Naive thymus-derived CD4-positive, alpha-beta T cell (primary cell): ENCODE data around the gene LIPE. TPM values are rescaled to one million over a fixed set of nuclear protein-coding genes. Genes with fewer than 3 reads are reported as not detected.

Experiments used
- ATAC-seq: fragments of 150-1000 bp; cut with Tn5 transposase; 2 replicates; pipeline ENCODE4 v1.10.0; 2021; ENCODE audit warnings: mild to moderate bottlenecking, moderate library complexity
- CTCF ChIA-PET: fragments of 350-600 bp; sonication (Branson Sonifier 250); formaldehyde crosslinking; loops from one replicate; lab custom pipeline; 2021; ENCODE audit warnings: antibody characterized with exemption; lab: Charles Lee
- POLR2A ChIA-PET: fragments of 350-600 bp; sonication (Branson Sonifier 250); formaldehyde crosslinking; loops from one replicate; lab custom pipeline; 2021; ENCODE audit warnings: antibody characterized with exemption, inconsistent platforms; lab: Charles Lee
- DNase-seq, 9 donors: peaks; one replicate each; pipeline versions ENCODE4 v3.0.0 to v3.0.0-alpha.2; 2020 to 2022; ENCODE audit warnings: mixed read lengths in 1 of 9
- H3K27ac ChIP-seq: one replicate; pipeline ENCODE4 v1.7.0; 2013; ENCODE audit warnings: mild to moderate bottlenecking, low read depth, low read length, moderate library complexity
- H3K27me3 ChIP-seq, 2 donors: one replicate each; pipeline ENCODE4 v1.7.0; 2013; ENCODE audit warnings: low read length in 2 of 2, mild to moderate bottlenecking in 2 of 2, moderate library complexity in 2 of 2; ENCODE audit not compliant: control insufficient read depth in 2 of 2, insufficient read depth in 2 of 2
- H3K36me3 ChIP-seq, 3 experiments: 1 replicate in 2 of 3; 2 replicates in 1 of 3; pipeline ENCODE4 v1.7.0; 2013; ENCODE audit warnings: low read length in 3 of 3, mild to moderate bottlenecking in 3 of 3, moderate library complexity in 1 of 3; ENCODE audit not compliant: insufficient read depth in 3 of 3, control insufficient read depth in 2 of 3
- H3K4me1 ChIP-seq, 2 donors: one replicate each; pipeline ENCODE4 v1.7.0; 2013; ENCODE audit warnings: low read length in 2 of 2, mild to moderate bottlenecking in 2 of 2, moderate library complexity in 1 of 2; ENCODE audit not compliant: control insufficient read depth in 2 of 2, insufficient read depth in 2 of 2
- H3K4me3 ChIP-seq: 2 replicates; pipeline ENCODE4 v1.7.0; 2013; ENCODE audit warnings: mild to moderate bottlenecking, low read length
- H3K9me3 ChIP-seq, 3 experiments: 1 replicate in 2 of 3; 2 replicates in 1 of 3; pipeline ENCODE4 v1.7.0; 2013; ENCODE audit warnings: low read length in 3 of 3; ENCODE audit not compliant: control insufficient read depth in 2 of 3
- H3K27ac Mint-ChIP-seq, 9 donors: one replicate each; pipeline ENCODE4 v1.8.0; 2020 to 2022; ENCODE audit warnings: mixed read lengths in 9 of 9, mild to moderate bottlenecking in 8 of 9, moderate library complexity in 5 of 9, inconsistent platforms in 2 of 9
- H3K27me3 Mint-ChIP-seq, 5 donors: one replicate each; pipeline ENCODE4 v1.8.0; 2021 to 2022; ENCODE audit warnings: mixed read lengths in 5 of 5, mild to moderate bottlenecking in 1 of 5
- H3K36me3 Mint-ChIP-seq, 5 donors: one replicate each; pipeline ENCODE4 v1.8.0; 2020 to 2022; ENCODE audit warnings: mixed read lengths in 5 of 5, mild to moderate bottlenecking in 3 of 5, inconsistent platforms in 1 of 5
- H3K4me1 Mint-ChIP-seq, 7 donors: one replicate each; pipeline ENCODE4 v1.8.0; 2020 to 2022; ENCODE audit warnings: mixed read lengths in 7 of 7, mild to moderate bottlenecking in 3 of 7, inconsistent platforms in 1 of 7
- H3K4me3 Mint-ChIP-seq, 10 donors: one replicate each; pipeline ENCODE4 v1.8.0; 2020 to 2022; ENCODE audit warnings: mild to moderate bottlenecking in 10 of 10, mixed read lengths in 10 of 10, moderate library complexity in 6 of 10, inconsistent platforms in 2 of 10
- H3K9me3 Mint-ChIP-seq, 11 donors: one replicate each; pipeline ENCODE4 v1.8.0; 2020 to 2022; ENCODE audit warnings: mixed read lengths in 11 of 11, mild to moderate bottlenecking in 4 of 11, inconsistent platforms in 1 of 11, moderate library complexity in 1 of 11
- intact Hi-C, 2 donors: fragments of 100-400 bp; cut with micrococcal nuclease; formaldehyde crosslinking; loops; one replicate each; pipeline ENCODE4 v1.15.1; 2023
- polyA plus RNA-seq, 2 donors: library from polyadenylated mRNA; unstranded; fragments of 300-500 nt; fragmentation: Illumina TruSeq; gene quantifications; one replicate each; pipeline ENCODE4 v1.2.3, GENCODE V29; 2021
- total RNA-seq, 6 experiments: library from RNA in 5 of 6; stranded (reverse) in 5 of 6; gene quantifications; 1 replicate in 5 of 6; 2 replicates in 1 of 6; pipeline ENCODE4 v1.2.3 and lab custom pipeline; 2021 to 2026

The LIPE gene
- total and polyA plus RNA-seq, 7 experiments from 2014 or later: 7.0 to 35.4 (median 20.0) TPM

- intact Hi-C loops: loop anchor here (5.0 kb wide), 3 partner anchors 34 to 296 kb away; no protein-coding TSS in a partner anchor
- no peaks in the 10 kb centered on the region for H3K9me3 ChIP-seq
- H3K36me3 Mint-ChIP-seq: peaks cover 0 to 17% (median 0%) of the 10 kb centered on the region in 5 donors
- peaks cover 5% of the 10 kb centered on the region in 2 donors for H3K4me1 ChIP-seq
- ATAC-seq: no peak
- H3K4me3 Mint-ChIP-seq: no peak overlapping the region
- H3K27ac Mint-ChIP-seq: no peak overlapping the region
- DNase-seq: no peak
- peaks cover 12 to 39% (median 30%) of the 10 kb centered on the region in 7 donors for H3K4me1 Mint-ChIP-seq
- peaks cover 0 to 32% (median 0%) of the 10 kb centered on the region in 3 experiments for H3K36me3 ChIP-seq
- no peaks in the 10 kb centered on the region for H3K27me3 ChIP-seq
- H3K4me3 ChIP-seq: no peak overlapping the region
- no peaks in the 10 kb centered on the region for H3K27me3 Mint-ChIP-seq
- no peaks in the 10 kb centered on the region for H3K9me3 Mint-ChIP-seq
- H3K27ac ChIP-seq: no peak overlapping the region
- ChIA-PET CTCF (no interaction called here), POLR2A (no interaction called here)
These were observed 23.6 kb downstream of the LIPE start for GRCh38 chr19:42403586-42403985.

- intact Hi-C loops: loop anchor here (5.0 kb wide), 3 partner anchors 35 to 295 kb away; no protein-coding TSS in a partner anchor
- Mint-ChIP-seq H3K36me3 (peaks cover 0 to 17% (median 0%) of the 10 kb centered on the region in 5 donors), H3K27ac (peak overlapping the region in 7 of 9 donors; percentile 65 to 88 (median 82)), H3K27me3 (no peaks in the 10 kb centered on the region), H3K4me3 (peak overlapping the region; percentile 79 to 88 (median 84)), H3K4me1 (peaks cover 17 to 42% (median 34%) of the 10 kb centered on the region in 7 donors), H3K9me3 (peaks cover 0 to 1% (median 0%) of the 10 kb centered on the region in 11 donors)
- peak in 1 of 9 donors; percentile 9 for DNase-seq
- POLR2A ChIA-PET: interaction anchor here (1.0 to 1.2 kb wide), 2 partner anchors 19 to 21 kb away, joined by 3 to 7 read pairs; no protein-coding TSS in a partner anchor
- Histone ChIP-seq H3K27me3 (no peaks in the 10 kb centered on the region), H3K4me3 (peak overlapping the region; percentile 62), H3K9me3 (no peaks in the 10 kb centered on the region), H3K27ac (peak overlapping the region; percentile 68), H3K4me1 (peaks cover 8 to 10% of the 10 kb centered on the region in 2 donors), H3K36me3 (peaks cover 0 to 22% (median 0%) of the 10 kb centered on the region in 3 experiments)
- no peak for ATAC-seq
- CTCF ChIA-PET: interaction anchor here (2.6 kb wide), 1 partner anchor 270 kb away, joined by 7 read pairs; the partner anchor contains the start of gene POU2F2
These were observed 24.6 kb downstream of the LIPE start for GRCh38 chr19:42402376-42403116.

GRCh38 chr19:42401365-42402303, 25.6 kb downstream of the LIPE start:
- Histone ChIP-seq H3K27ac (peak overlapping the region; percentile 68), H3K4me3 (peak overlapping the region; percentile 62), H3K27me3 (no peaks in the 10 kb centered on the region), H3K4me1 (peaks cover 12 to 13% of the 10 kb centered on the region in 2 donors), H3K36me3 (peaks cover 0 to 13% (median 0%) of the 10 kb centered on the region in 3 experiments), H3K9me3 (no peaks in the 10 kb centered on the region)
- Mint-ChIP-seq H3K4me3 (peak overlapping the region; percentile 79 to 88 (median 84)), H3K36me3 (peaks cover 0 to 15% (median 0%) of the 10 kb centered on the region in 5 donors), H3K4me1 (peaks cover 25 to 51% (median 42%) of the 10 kb centered on the region in 7 donors), H3K27ac (peak overlapping the region; percentile 49 to 88 (median 81)), H3K27me3 (no peaks in the 10 kb centered on the region), H3K9me3 (peaks cover 0 to 1% (median 0%) of the 10 kb centered on the region in 11 donors)
- peak; percentile 46 to 72 (median 64) for DNase-seq
- intact Hi-C loops: loop anchor here (1.0 to 5.0 kb wide), 8 partner anchors 14 to 294 kb away; partner anchors contain the start of gene MEGF8 (in 1 of the 2)
- ATAC-seq: peak; percentile 78
- CTCF ChIA-PET: interaction anchor here (0.6 to 2.6 kb wide), 7 partner anchors 18 to 293 kb away, joined by 3 to 7 read pairs (median 4); partner anchors contain the start of gene POU2F2
- POLR2A ChIA-PET: interaction anchor here (1.0 to 1.2 kb wide), 2 partner anchors 19 to 22 kb away, joined by 3 to 7 read pairs; no protein-coding TSS in a partner anchor

GRCh38 chr19:42400404-42400803, 26.8 kb downstream of the LIPE start:
- Mint-ChIP-seq H3K27ac (peak overlapping the region in 5 of 9 donors; percentile 11 to 76 (median 59)), H3K4me1 (peaks cover 32 to 56% (median 48%) of the 10 kb centered on the region in 7 donors), H3K4me3 (peak overlapping the region in 6 of 10 donors; percentile 7 to 87 (median 29)), H3K27me3 (no peaks in the 10 kb centered on the region), H3K36me3 (peaks cover 0 to 13% (median 0%) of the 10 kb centered on the region in 5 donors), H3K9me3 (peaks cover 0 to 1% (median 0%) of the 10 kb centered on the region in 11 donors)
- intact Hi-C loops: loop anchor here (5.0 kb wide), 3 partner anchors 37 to 293 kb away; no protein-coding TSS in a partner anchor
- H3K36me3 ChIP-seq: peaks cover 0 to 4% (median 0%) of the 10 kb centered on the region in 3 experiments
- peaks cover 13 to 16% of the 10 kb centered on the region in 2 donors for H3K4me1 ChIP-seq
- no peaks in the 10 kb centered on the region for H3K9me3 ChIP-seq
- POLR2A ChIA-PET: interaction anchor here (0.8 to 1.6 kb wide), 3 partner anchors 12 to 23 kb away, joined by 3 to 5 read pairs (median 4); no protein-coding TSS in a partner anchor
- no peak overlapping the region for H3K27ac ChIP-seq
- H3K27me3 ChIP-seq: no peaks in the 10 kb centered on the region
- no peak for ATAC-seq
- no peak overlapping the region for H3K4me3 ChIP-seq
- CTCF ChIA-PET: interaction anchor here (0.7 to 2.6 kb wide), 13 partner anchors 16 to 292 kb away, joined by 3 to 7 read pairs (median 4); partner anchors contain the start of genes CXCL17 and POU2F2
- no peak for DNase-seq

GRCh38 chr19:42397263-42398166, 29.7 kb downstream of the LIPE start:
- H3K27ac Mint-ChIP-seq: peak overlapping the region; percentile 85 to 93 (median 88)
- DNase-seq (no peak), ATAC-seq (no peak)
- peaks cover 0 to 3% (median 0%) of the 10 kb centered on the region in 5 donors for H3K27me3 Mint-ChIP-seq
- no peaks in the 10 kb centered on the region for H3K36me3 ChIP-seq
- peak overlapping the region; percentile 93 for H3K4me3 ChIP-seq
- intact Hi-C loops: loop anchor here (1.0 to 5.0 kb wide), 5 partner anchors 10 to 180 kb away; partner anchors contain the start of genes MEGF8 (in 2 of the 2) and DEDD2 (in 1 of the 2)
- no peaks in the 10 kb centered on the region for H3K9me3 ChIP-seq
- H3K27ac ChIP-seq: peak overlapping the region; percentile 70
- peaks cover 0 to 7% (median 0%) of the 10 kb centered on the region in 5 donors for H3K36me3 Mint-ChIP-seq
- H3K9me3 Mint-ChIP-seq: peaks cover 0 to 1% (median 0%) of the 10 kb centered on the region in 11 donors
- peaks cover 13 to 16% of the 10 kb centered on the region in 2 donors for H3K4me1 ChIP-seq
- peak overlapping the region; percentile 85 to 99 (median 91) for H3K4me3 Mint-ChIP-seq
- ChIA-PET POLR2A (interaction anchor here (0.6 to 1.3 kb wide), 8 partner anchors 9 to 154 kb away, joined by 3 to 8 read pairs (median 4); no protein-coding TSS in a partner anchor), CTCF (no interaction called here)
- no peaks in the 10 kb centered on the region for H3K27me3 ChIP-seq
- H3K4me1 Mint-ChIP-seq: peaks cover 32 to 52% (median 48%) of the 10 kb centered on the region in 7 donors
